Measurements from ENCODE around the gene SPARC. TPM values are rescaled to one million over a fixed set of nuclear protein-coding genes. Genes with fewer than 3 reads are reported as not detected.

The SPARC gene
- total RNA-seq, 2 donors from 2014 or later: 76.0 to 168 TPM

DNA sequence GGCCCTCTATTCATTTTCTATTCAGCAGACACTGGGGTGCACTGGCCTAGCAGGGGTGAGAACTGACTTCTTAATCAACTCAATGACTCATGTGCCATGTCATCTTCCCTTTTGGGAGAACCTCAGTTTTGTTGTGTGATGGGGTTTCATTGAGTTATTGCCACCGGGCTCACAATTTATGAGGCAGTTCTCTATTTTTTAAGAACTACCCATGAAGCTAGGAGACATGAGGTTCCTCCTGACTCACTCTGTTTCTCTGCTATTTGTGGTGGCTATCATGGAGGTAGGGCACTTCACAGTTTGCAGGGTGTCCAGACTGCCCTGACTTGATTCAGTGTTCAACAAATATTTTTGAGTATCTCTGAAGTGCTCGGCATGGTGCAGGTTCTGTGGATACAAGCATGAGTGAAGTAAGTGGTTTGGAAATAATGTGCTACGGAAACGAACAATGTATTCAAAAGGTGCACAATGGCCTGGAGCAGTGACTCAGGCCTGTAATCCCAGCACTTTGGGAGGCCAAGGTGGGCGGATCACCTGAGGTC lies 39.3 kb downstream of the SPARC start:
- no peak overlapping the region for H3K27ac ChIP-seq
- no peaks in the 10 kb centered on the region for H3K36me3 ChIP-seq (replicated peaks in 1 of 2; ENCODE audit: insufficient read depth in 1 of 2, low read depth in 2 of 2)
- DNase-seq (no peak), ATAC-seq (no peak)
- no peak for TF ChIP-seq POLR2A (IDR thresholded peaks at IDR 0.05)
- TF ChIP-seq, protein P1, sequence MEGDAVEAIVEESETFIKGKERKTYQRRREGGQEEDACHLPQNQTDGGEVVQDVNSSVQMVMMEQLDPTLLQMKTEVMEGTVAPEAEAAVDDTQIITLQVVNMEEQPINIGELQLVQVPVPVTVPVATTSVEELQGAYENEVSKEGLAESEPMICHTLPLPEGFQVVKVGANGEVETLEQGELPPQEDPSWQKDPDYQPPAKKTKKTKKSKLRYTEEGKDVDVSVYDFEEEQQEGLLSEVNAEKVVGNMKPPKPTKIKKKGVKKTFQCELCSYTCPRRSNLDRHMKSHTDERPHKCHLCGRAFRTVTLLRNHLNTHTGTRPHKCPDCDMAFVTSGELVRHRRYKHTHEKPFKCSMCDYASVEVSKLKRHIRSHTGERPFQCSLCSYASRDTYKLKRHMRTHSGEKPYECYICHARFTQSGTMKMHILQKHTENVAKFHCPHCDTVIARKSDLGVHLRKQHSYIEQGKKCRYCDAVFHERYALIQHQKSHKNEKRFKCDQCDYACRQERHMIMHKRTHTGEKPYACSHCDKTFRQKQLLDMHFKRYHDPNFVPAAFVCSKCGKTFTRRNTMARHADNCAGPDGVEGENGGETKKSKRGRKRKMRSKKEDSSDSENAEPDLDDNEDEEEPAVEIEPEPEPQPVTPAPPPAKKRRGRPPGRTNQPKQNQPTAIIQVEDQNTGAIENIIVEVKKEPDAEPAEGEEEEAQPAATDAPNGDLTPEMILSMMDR (IDR thresholded peaks at IDR 0.05): no peak
- H3K4me1 ChIP-seq: no peaks in the 10 kb centered on the region
- intact Hi-C loops (cut with DNase I): loop anchor here (10.0 kb wide), 1 partner anchor 193 kb away; no protein-coding TSS in a partner anchor
- 74 to 81% methylated on average over 5 of the region's 5 CpGs for WGBS, 2 donors
- H3K9me3 ChIP-seq: no peaks in the 10 kb centered on the region
- H3K27me3 ChIP-seq: no peaks in the 10 kb centered on the region
- H3K4me3 ChIP-seq: no peak overlapping the region

DNA sequence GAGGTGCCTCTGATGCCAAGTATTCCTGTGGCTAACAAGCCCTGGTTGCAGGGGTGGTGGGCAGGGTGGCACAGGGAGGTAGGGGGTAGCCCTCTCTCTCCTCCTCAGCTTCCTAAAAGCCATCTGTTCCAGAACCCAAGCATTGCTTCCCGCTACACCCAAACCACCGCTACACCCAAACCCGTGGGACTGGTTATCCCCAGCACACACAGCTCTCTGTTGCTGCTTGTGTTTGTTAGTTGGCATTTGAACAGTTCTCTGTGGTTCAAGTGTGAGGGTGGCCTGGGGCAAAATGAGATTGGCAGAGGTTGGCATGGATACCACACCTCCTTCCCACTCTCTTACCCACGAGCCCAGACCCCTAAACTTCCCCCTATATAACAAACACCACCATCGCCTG lies 40.4 kb downstream of the SPARC start:
- no peak for DNase-seq
- Histone ChIP-seq H3K27ac (no peak overlapping the region), H3K4me3 (no peak overlapping the region), H3K36me3 (replicated peaks in 1 of 2; ENCODE audit: insufficient read depth in 1 of 2, low read depth in 2 of 2) (no peaks in the 10 kb centered on the region), H3K4me1 (no peaks in the 10 kb centered on the region), H3K27me3 (no peaks in the 10 kb centered on the region), H3K9me3 (no peaks in the 10 kb centered on the region)
- WGBS, 2 donors: 69 to 71% methylated on average over 3 to 5 of the region's 5 CpGs
- intact Hi-C loops (cut with DNase I): loop anchor here (10.0 kb wide), 1 partner anchor 192 kb away; no protein-coding TSS in a partner anchor
- no peak for ATAC-seq
- TF ChIP-seq POLR2A (IDR thresholded peaks at IDR 0.05): no peak
- TF ChIP-seq, protein P1 (IDR thresholded peaks at IDR 0.05): no peak

DNA sequence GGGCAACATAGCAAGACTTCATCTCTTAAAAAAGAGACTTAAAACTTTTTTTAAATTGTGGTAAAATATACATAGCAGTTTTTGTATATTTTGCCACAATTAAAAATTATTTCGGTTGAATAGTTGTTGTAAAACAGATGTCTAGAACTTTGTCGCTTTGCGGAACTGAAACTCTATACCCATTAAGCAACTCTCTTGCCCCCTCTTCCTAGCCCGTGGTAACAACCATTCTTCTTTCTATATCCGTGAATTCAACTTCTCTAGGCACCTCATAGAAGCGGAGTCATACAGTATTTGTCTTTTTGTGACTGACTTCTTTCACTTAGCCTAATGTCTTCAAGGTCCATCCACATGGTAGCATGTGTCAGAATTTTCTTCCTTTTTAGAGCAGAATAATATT lies 43.3 kb downstream of the SPARC start:
- 75 to 91% methylated on average over 6 of the region's 6 CpGs for WGBS, 2 donors
- ATAC-seq: no peak

DNA sequence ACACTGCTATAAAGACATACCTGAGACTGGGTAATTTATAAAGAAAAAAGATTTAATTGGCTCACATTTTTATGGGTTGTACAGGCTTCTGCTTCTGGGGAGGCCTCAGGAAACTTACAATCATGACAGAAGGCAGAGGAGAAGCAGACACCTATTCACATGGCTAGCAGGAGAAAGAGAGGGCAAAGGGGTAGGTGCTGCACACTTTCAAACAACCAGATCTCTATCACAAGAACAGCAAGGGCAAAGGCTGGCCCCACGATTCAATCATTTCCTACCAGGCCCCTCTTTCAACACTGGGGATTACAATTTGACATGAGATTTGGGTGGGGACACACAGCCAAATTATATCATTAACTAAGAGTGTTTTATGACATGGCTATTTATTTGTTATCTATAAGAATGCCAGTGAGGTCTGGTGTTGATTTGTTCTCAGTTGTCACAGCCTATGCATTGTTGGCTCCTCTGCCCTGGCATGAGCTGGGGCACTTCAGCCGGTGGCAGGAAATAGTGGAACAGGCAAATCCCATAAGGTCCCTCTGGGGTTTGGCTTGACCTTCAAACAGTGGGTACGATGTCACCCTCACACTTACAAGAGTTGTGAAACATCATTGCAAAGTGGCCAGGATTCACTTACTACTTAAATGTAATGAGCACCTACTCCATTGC lies 44.1 kb downstream of the SPARC start:
- 57 to 67% methylated on average over 3 of the region's 3 CpGs for WGBS, 2 donors
- no peak for DNase-seq
- H3K36me3 ChIP-seq (replicated peaks in 1 of 2; ENCODE audit: insufficient read depth in 1 of 2, low read depth in 2 of 2): no peaks in the 10 kb centered on the region
- H3K27me3 ChIP-seq: no peaks in the 10 kb centered on the region
- no peaks in the 10 kb centered on the region for H3K4me1 ChIP-seq
- H3K4me3 ChIP-seq: no peak overlapping the region
- TF ChIP-seq, protein P1 (IDR thresholded peaks at IDR 0.05): no peak
- no peak for TF ChIP-seq POLR2A (IDR thresholded peaks at IDR 0.05)
- intact Hi-C loops (cut with DNase I): loop anchor here (10.0 kb wide), 1 partner anchor 188 kb away; no protein-coding TSS in a partner anchor
- no peaks in the 10 kb centered on the region for H3K9me3 ChIP-seq
- ATAC-seq: no peak
- no peak overlapping the region for H3K27ac ChIP-seq

More for the DNA sequence above, 43.3 kb downstream of the SPARC start:
- H3K4me1 ChIP-seq: no peaks in the 10 kb centered on the region
- TF ChIP-seq, protein P1 (IDR thresholded peaks at IDR 0.05): no peak
- TF ChIP-seq POLR2A (IDR thresholded peaks at IDR 0.05): no peak
- intact Hi-C loops (cut with DNase I): loop anchor here (10.0 kb wide), 1 partner anchor 189 kb away; no protein-coding TSS in a partner anchor
- H3K27me3 ChIP-seq: no peaks in the 10 kb centered on the region
- H3K4me3 ChIP-seq: no peak overlapping the region
- no peak overlapping the region for H3K27ac ChIP-seq
- DNase-seq: no peak
- no peaks in the 10 kb centered on the region for H3K36me3 ChIP-seq (replicated peaks in 1 of 2; ENCODE audit: insufficient read depth in 1 of 2, low read depth in 2 of 2)
- H3K9me3 ChIP-seq: no peaks in the 10 kb centered on the region

All from body of pancreas (tissue), 4 donors.